Neuronal stem cell (in vitro differentiated cells): Measurements from ENCODE around the gene SGMS2. TPM values are rescaled to one million over a fixed set of nuclear protein-coding genes. Genes with fewer than 3 reads are reported as not detected.

Source experiments
- DNase-seq: peaks from one replicate; pipeline ENCODE4 v3.0.0-alpha.2; 2013; ENCODE audit warnings: low spot score
- H2AFZ ChIP-seq: one replicate; pipeline ENCODE4 v1.6.1; 2013; ENCODE audit warnings: mild to moderate bottlenecking, low read length, inconsistent platforms
- H2AK5ac ChIP-seq: 2 replicates; pipeline ENCODE4 v1.6.1; 2013; ENCODE audit warnings: low read depth, mild to moderate bottlenecking, inconsistent platforms, low read length, moderate library complexity, mixed read lengths
- H2BK120ac ChIP-seq: 2 replicates; pipeline ENCODE4 v1.6.1; 2013; ENCODE audit warnings: low read depth, mild to moderate bottlenecking, inconsistent platforms, low read length, moderate library complexity, mixed read lengths
- H2BK12ac ChIP-seq: one replicate; pipeline ENCODE4 v1.6.1; 2013; ENCODE audit warnings: low read length, inconsistent platforms
- H2BK15ac ChIP-seq: 2 replicates; pipeline ENCODE4 v1.6.1; 2013; ENCODE audit warnings: mild to moderate bottlenecking, low read length, inconsistent platforms, mixed read lengths
- H2BK5ac ChIP-seq: one replicate; pipeline ENCODE4 v1.6.1; 2013; ENCODE audit warnings: inconsistent platforms, mild to moderate bottlenecking, low read length, moderate library complexity
- H3K14ac ChIP-seq: one replicate; pipeline ENCODE4 v1.6.1; 2013; ENCODE audit warnings: low read length, inconsistent platforms
- H3K18ac ChIP-seq: 2 replicates; pipeline ENCODE4 v1.6.1; 2013; ENCODE audit warnings: low read length, inconsistent platforms
- H3K23ac ChIP-seq: 2 replicates; pipeline ENCODE4 v1.6.1; 2013; ENCODE audit warnings: low read depth, mild to moderate bottlenecking, mixed read lengths, low read length, inconsistent platforms; ENCODE audit not compliant: poor library complexity
- H3K27ac ChIP-seq: replicated peaks from 3 replicates; pipeline ENCODE4 v1.5.1; 2013; ENCODE audit warnings: low read length, inconsistent platforms
- H3K27me3 ChIP-seq, 3 experiments: 2 replicates each; pipeline ENCODE4 v1.6.1; 2013; ENCODE audit warnings: low read length in 3 of 3, mild to moderate bottlenecking in 2 of 3, inconsistent platforms in 1 of 3, low read depth in 1 of 3, mixed read lengths in 1 of 3, moderate library complexity in 1 of 3; ENCODE audit not compliant: control insufficient read depth in 3 of 3, insufficient read depth in 3 of 3
- H3K36me3 ChIP-seq, 2 donors: replicated peaks in 1 of 2; 2 replicates each; pipeline ENCODE4 v1.6.1; 2013; ENCODE audit warnings: low read length in 2 of 2; ENCODE audit not compliant: control insufficient read depth in 2 of 2, insufficient read depth in 2 of 2
- H3K4ac ChIP-seq: 2 replicates; pipeline ENCODE4 v1.6.1; 2013; ENCODE audit warnings: inconsistent platforms, mild to moderate bottlenecking, low read length, moderate library complexity
- H3K4me1 ChIP-seq, 2 donors: 1 replicate in 1 of 2; 2 replicates in 1 of 2; pipeline ENCODE4 v1.6.1; 2013; ENCODE audit warnings: low read length in 2 of 2, low read depth in 1 of 2; ENCODE audit not compliant: control insufficient read depth in 2 of 2, insufficient read depth in 1 of 2
- H3K4me2 ChIP-seq: one replicate; pipeline ENCODE4 v1.6.1; 2013; ENCODE audit warnings: mild to moderate bottlenecking, low read length, inconsistent platforms; ENCODE audit not compliant: insufficient read depth, poor library complexity, severe bottlenecking
- H3K4me3 ChIP-seq, 2 donors: 2 replicates each; pipeline ENCODE4 v1.5.1; 2013; ENCODE audit warnings: low read length in 2 of 2, mild to moderate bottlenecking in 2 of 2, inconsistent platforms in 1 of 2, moderate library complexity in 1 of 2
- H3K79me1 ChIP-seq: one replicate; pipeline ENCODE4 v1.6.1; 2013; ENCODE audit warnings: low read depth, mild to moderate bottlenecking, inconsistent platforms, low read length, moderate library complexity
- H3K9ac ChIP-seq: one replicate; pipeline ENCODE4 v1.6.1; 2013; ENCODE audit warnings: mild to moderate bottlenecking, low read depth, low read length, inconsistent platforms; ENCODE audit not compliant: poor library complexity
- H3K9me3 ChIP-seq, 2 donors: replicated peaks in 1 of 2; 2 replicates each; pipeline versions ENCODE3 to v1.6.1; 2013; ENCODE audit warnings: low read length in 2 of 2, mild to moderate bottlenecking in 2 of 2, inconsistent platforms in 1 of 2, low read depth in 1 of 2, mixed read lengths in 1 of 2, moderate library complexity in 1 of 2; ENCODE audit not compliant: control insufficient read depth in 2 of 2, insufficient read depth in 1 of 2
- H4K8ac ChIP-seq: one replicate; pipeline ENCODE4 v1.6.1; 2013; ENCODE audit warnings: low read depth, mild to moderate bottlenecking, inconsistent platforms, low read length, moderate library complexity
- H4K91ac ChIP-seq: one replicate; pipeline ENCODE4 v1.6.1; 2013; ENCODE audit warnings: low read length, low read depth, mild to moderate bottlenecking, inconsistent platforms; ENCODE audit not compliant: poor library complexity
- WGBS, 2 donors: extraction: QIAGEN DNeasy Blood & Tissue Kit; methylation state at CpG; one replicate each; pipeline ENCODE4 v1.1.7; 2013; ENCODE audit warnings: missing lambda C conversion rate in 2 of 2, mixed read lengths in 1 of 2; ENCODE audit not compliant: insufficient read length in 2 of 2, insufficient replicate concordance in 1 of 2; ENCODE audit errors: extremely low coverage in 2 of 2; 5-methylcytosine and 5-hydroxymethylcytosine counted together
- polyA plus RNA-seq, 2 experiments: library from polyadenylated mRNA; stranded (reverse); fragments of 200-250 nt; gene quantifications; one replicate each; pipeline ENCODE4 v1.2.3, GENCODE V29; 2013

The SGMS2 gene
- polyA plus RNA-seq (2013, experiment 1 of 2): 1.4 TPM
- polyA plus RNA-seq (2013, experiment 2 of 2): 1.3 TPM

DNA sequence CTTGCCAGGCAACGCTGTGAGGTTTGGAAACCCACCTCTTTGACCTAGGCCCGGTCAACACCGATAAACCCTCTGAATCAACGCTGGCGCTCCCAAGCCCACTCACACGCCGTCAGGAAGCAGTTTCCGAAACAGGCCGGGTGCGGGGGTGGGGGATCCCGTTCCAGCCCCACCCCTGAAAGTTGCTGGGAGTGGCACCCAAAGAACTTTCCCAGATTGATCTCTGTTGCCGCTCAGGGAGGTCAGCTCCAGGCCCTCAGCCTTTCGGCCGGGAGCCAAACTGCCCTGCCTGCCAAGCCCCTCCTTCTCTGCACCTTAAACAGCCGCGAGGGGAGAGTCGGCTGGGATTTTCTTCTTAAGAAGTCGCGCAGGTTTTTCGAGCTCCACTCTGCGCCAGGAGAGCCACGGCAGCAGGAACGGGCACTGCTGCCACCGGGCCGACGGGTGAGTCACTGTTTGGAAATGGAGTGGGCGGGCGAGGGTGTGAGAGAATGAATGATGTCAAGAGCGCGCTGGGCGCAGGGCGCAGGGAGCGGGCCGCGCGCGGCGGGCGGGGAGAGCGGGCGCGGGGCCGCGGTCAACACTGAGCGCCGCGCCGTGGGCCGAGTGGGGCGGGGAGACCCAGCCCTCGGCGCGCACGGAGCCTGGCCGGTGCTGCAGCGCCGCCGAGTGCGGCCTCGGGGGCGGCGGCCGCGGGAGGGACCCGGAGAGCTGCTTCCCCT is at the start of gene SGMS2:
SGMS2 (plus strand) TSS at position 583 of the 722 bp plus-strand sequence. CDS start 70,622 bp downstream, outside the sequence.
- Histone ChIP-seq H3K36me3 (no peaks in the 10 kb centered on the region), H3K4me2 (peak within 1 kb of the TSS; percentile 89), H3K23ac (peak within 1 kb of the TSS; percentile 85), H3K9ac (peak within 1 kb of the TSS; percentile 90), H2AK5ac (no peak within 1 kb of the TSS), H2BK15ac (peak within 1 kb of the TSS; percentile 67), H2BK12ac (peak within 1 kb of the TSS; percentile 4), H2AFZ (peak within 1 kb of the TSS; percentile 97), H3K4me1 (peaks cover 0 to 4% of the 10 kb centered on the region in 2 donors), H3K79me1 (no peaks in the 10 kb centered on the region), H3K4ac (no peak within 1 kb of the TSS), H3K14ac (peak within 1 kb of the TSS; percentile 94), H3K4me3 (peak within 1 kb of the TSS; percentile 50 to 91), H4K91ac (no peak within 1 kb of the TSS), H3K18ac (peak within 1 kb of the TSS; percentile 86), H3K9me3 (no peaks in the 10 kb centered on the region), H2BK120ac (no peak within 1 kb of the TSS), H3K27me3 (peaks cover 0 to 50% (median 18%) of the 10 kb centered on the region in 3 experiments), H2BK5ac (no peak within 1 kb of the TSS), H3K27ac (no peak within 1 kb of the TSS), H4K8ac (no peak within 1 kb of the TSS)
- no CpG with 5 or more reads among the region's 65 CpGs for WGBS, 2 donors
- peak; percentile 62 for DNase-seq

DNA sequence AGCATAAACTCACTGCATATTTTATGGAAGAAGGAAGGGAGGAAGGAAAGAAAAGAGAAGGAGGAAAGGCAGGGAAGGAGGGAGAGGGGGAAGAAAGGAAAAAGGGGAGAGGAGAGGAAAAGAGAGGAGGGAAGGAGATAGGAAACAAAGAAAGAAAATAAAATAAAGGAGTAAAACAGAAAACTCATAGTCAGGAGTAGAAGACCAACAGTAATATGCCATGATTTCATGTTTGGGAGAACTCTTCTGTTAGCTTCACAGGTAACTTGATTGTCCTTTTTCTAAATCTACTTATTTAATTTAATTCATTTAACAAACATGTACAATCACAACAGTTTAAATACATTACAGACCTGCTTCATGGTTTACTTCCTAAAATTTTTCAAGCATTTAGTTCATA is 46.8 kb upstream of the SGMS2 start:
- H2BK5ac ChIP-seq: no peak overlapping the region
- no peak overlapping the region for H3K23ac ChIP-seq
- H3K4me3 ChIP-seq: no peak overlapping the region
- no peak overlapping the region for H2AK5ac ChIP-seq
- H3K14ac ChIP-seq: no peak overlapping the region
- no peak overlapping the region for H2BK15ac ChIP-seq
- no peaks in the 10 kb centered on the region for H3K36me3 ChIP-seq
- no peak overlapping the region for H3K18ac ChIP-seq
- no peak overlapping the region for H3K4ac ChIP-seq
- H4K91ac ChIP-seq: no peak overlapping the region
- no peak overlapping the region for H2AFZ ChIP-seq
- H3K27ac ChIP-seq: no peak overlapping the region
- no peak overlapping the region for H3K9ac ChIP-seq
- H3K27me3 ChIP-seq: no peaks in the 10 kb centered on the region
- no peaks in the 10 kb centered on the region for H3K4me1 ChIP-seq
- no peak overlapping the region for H3K4me2 ChIP-seq
- no peak overlapping the region for H2BK12ac ChIP-seq
- H2BK120ac ChIP-seq: no peak overlapping the region
- peaks cover 5 to 6% of the 10 kb centered on the region in 2 donors for H3K9me3 ChIP-seq
- no peak overlapping the region for H4K8ac ChIP-seq
- H3K79me1 ChIP-seq: no peaks in the 10 kb centered on the region
- no peak for DNase-seq

DNA sequence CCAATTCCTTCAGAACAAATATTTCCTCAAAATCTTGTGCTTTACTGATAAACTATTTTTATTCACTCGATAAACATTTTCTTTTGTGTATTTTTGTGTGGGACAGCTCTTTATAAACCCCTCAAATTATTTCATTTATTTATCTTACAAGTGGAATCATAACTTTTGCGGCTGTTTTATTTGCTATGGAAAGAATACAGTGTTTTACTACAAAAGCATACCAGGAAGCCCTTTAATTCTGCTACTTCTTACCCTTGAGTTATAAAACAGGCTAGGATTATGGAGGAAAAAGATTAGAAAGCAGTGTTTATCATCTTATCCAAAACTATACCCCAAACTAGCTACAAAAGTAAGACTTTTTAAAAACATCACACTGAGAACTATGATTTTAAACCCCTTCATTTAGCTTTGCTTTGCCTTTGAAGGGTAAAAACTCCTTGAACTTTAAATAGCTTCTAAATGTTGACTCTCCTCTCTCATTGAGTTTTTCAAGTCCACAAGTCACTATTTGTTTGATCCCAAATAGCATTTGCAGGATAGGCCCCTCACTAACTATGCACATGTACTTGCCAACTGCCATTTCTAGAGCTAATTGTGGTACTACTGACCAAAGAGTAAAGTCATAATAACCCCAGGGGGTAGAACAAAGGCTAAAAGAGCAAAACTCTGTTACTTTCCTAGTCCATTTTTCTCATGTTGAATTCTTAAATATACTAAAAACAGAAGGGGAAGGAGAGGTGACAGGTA is 45.8 kb upstream of the SGMS2 start:
- Histone ChIP-seq H3K27me3 (no peaks in the 10 kb centered on the region), H2BK12ac (no peak overlapping the region), H2BK5ac (no peak overlapping the region), H3K36me3 (no peaks in the 10 kb centered on the region), H3K9ac (no peak overlapping the region), H3K79me1 (no peaks in the 10 kb centered on the region), H3K4me2 (no peak overlapping the region), H3K14ac (no peak overlapping the region), H4K91ac (no peak overlapping the region), H2BK120ac (no peak overlapping the region), H3K23ac (no peak overlapping the region), H3K27ac (no peak overlapping the region), H3K4ac (no peak overlapping the region), H2AK5ac (no peak overlapping the region), H3K18ac (no peak overlapping the region), H4K8ac (no peak overlapping the region), H3K4me3 (no peak overlapping the region), H3K4me1 (no peaks in the 10 kb centered on the region), H3K9me3 (peaks cover 5 to 6% of the 10 kb centered on the region in 2 donors), H2BK15ac (no peak overlapping the region), H2AFZ (no peak overlapping the region)
- DNase-seq: no peak
- no CpG with 5 or more reads among the region's 2 CpGs for WGBS, 2 donors

DNA sequence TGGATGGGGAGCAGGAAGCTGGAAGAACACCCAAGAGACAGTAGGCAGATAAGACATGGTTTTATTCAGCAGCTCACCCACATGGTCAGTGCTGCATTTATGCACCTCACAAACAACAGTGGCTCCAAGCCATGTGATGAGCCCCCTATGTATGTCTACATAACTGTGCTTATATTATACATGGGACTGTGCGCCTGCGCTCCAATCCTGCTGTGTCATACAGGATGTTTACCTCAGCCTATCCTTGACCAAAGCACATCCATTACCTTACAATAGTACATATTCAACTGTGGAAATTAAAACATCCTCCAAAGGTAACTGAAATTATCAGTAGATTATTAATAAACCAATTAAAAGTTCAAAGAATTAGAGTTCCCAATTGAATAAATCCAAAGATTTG is 44.1 kb upstream of the SGMS2 start:
- no peak overlapping the region for H2AFZ ChIP-seq
- H3K79me1 ChIP-seq: no peaks in the 10 kb centered on the region
- H3K18ac ChIP-seq: no peak overlapping the region
- H3K27ac ChIP-seq: no peak overlapping the region
- H2BK12ac ChIP-seq: no peak overlapping the region
- no peak overlapping the region for H3K4me3 ChIP-seq
- no peaks in the 10 kb centered on the region for H3K27me3 ChIP-seq
- H3K4ac ChIP-seq: no peak overlapping the region
- H3K4me2 ChIP-seq: no peak overlapping the region
- H4K8ac ChIP-seq: no peak overlapping the region
- no CpG with 5 or more reads among the region's 2 CpGs for WGBS, 2 donors
- H2BK15ac ChIP-seq: no peak overlapping the region
- peak; percentile 23 for DNase-seq
- no peaks in the 10 kb centered on the region for H3K36me3 ChIP-seq
- H3K4me1 ChIP-seq: no peaks in the 10 kb centered on the region
- no peak overlapping the region for H3K14ac ChIP-seq
- no peak overlapping the region for H2BK120ac ChIP-seq
- no peak overlapping the region for H3K9ac ChIP-seq
- H3K23ac ChIP-seq: no peak overlapping the region
- H4K91ac ChIP-seq: no peak overlapping the region
- H2AK5ac ChIP-seq: no peak overlapping the region
- peaks cover 5 to 6% of the 10 kb centered on the region in 2 donors for H3K9me3 ChIP-seq
- H2BK5ac ChIP-seq: no peak overlapping the region
